GM23248 (cell line): ENCODE measurements around the gene ARFGAP2. TPM values are rescaled to one million over a fixed set of nuclear protein-coding genes. Genes with fewer than 3 reads are reported as not detected.
A peak's percentile ranks its signal among the peaks of the same experiment; 100 is the strongest.

ENCODE experiments used
- DNase-seq: peaks from one replicate; pipeline ENCODE4 v3.0.0-alpha.2; 2015
- H2AFZ ChIP-seq: fragments of 200-600 bp; sonication (generic); 2 replicates; pipeline ENCODE4 v1.6.1; 2016; ENCODE audit warnings: antibody characterized with exemption
- H3F3A ChIP-seq: fragments of 200-600 bp; sonication (generic); 2 replicates; pipeline ENCODE4 v1.6.1; 2016; ENCODE audit warnings: mild to moderate bottlenecking, antibody characterized with exemption, mixed run types; ENCODE audit not compliant: insufficient read depth
- H3K27ac ChIP-seq: fragments of 200-600 bp; sonication (generic); 2 replicates; pipeline ENCODE4 v1.5.1; 2016; ENCODE audit warnings: mild to moderate bottlenecking
- H3K27me3 ChIP-seq: fragments of 200-600 bp; sonication (generic); replicated peaks from 2 replicates; pipeline ENCODE4 v1.6.1; 2016; ENCODE audit warnings: mild to moderate bottlenecking; ENCODE audit not compliant: insufficient read depth
- H3K36me3 ChIP-seq: fragments of 200-600 bp; sonication (generic); 2 replicates; pipeline ENCODE4 v1.6.1; 2016; ENCODE audit warnings: low read depth, mild to moderate bottlenecking
- H3K4me1 ChIP-seq: fragments of 200-600 bp; sonication (generic); 2 replicates; pipeline ENCODE4 v1.6.1; 2016; ENCODE audit warnings: mild to moderate bottlenecking; ENCODE audit not compliant: insufficient read depth
- H3K4me2 ChIP-seq: fragments of 200-600 bp; sonication (generic); one replicate; pipeline ENCODE4 v1.6.1; 2016; ENCODE audit warnings: mild to moderate bottlenecking; ENCODE audit not compliant: unreplicated experiment
- H3K4me3 ChIP-seq: fragments of 200-600 bp; sonication (generic); 2 replicates; pipeline ENCODE4 v1.5.1; 2016; ENCODE audit warnings: mild to moderate bottlenecking
- H3K79me2 ChIP-seq: fragments of 200-600 bp; sonication (generic); 2 replicates; pipeline ENCODE4 v1.6.1; 2016; ENCODE audit warnings: mild to moderate bottlenecking; ENCODE audit not compliant: insufficient read depth
- H3K9ac ChIP-seq: fragments of 200-600 bp; sonication (generic); 2 replicates; pipeline ENCODE4 v1.6.1; 2016; ENCODE audit warnings: mild to moderate bottlenecking
- H3K9me2 ChIP-seq: fragments of 200-600 bp; sonication (generic); 2 replicates; pipeline ENCODE4 v1.6.1; 2016; ENCODE audit warnings: mixed run types, mild to moderate bottlenecking, moderate library complexity; ENCODE audit not compliant: insufficient read depth
- H3K9me3 ChIP-seq: fragments of 200-600 bp; sonication (generic); one replicate; pipeline ENCODE4 v1.6.1; 2017; ENCODE audit warnings: low read depth
- H4K20me1 ChIP-seq: fragments of 200-600 bp; sonication (generic); 2 replicates; pipeline ENCODE4 v1.6.0; 2016; ENCODE audit not compliant: insufficient read depth
- EZH2 ChIP-seq: fragments of 200-600 bp; sonication (generic); IDR thresholded peaks from 2 replicates; pipeline ENCODE4 v1.6.1; 2018; ENCODE audit warnings: antibody characterized with exemption, mild to moderate bottlenecking; ENCODE audit not compliant: insufficient read depth, poor library complexity, severe bottlenecking
- EZH2phosphoT487 ChIP-seq: fragments of 200-600 bp; sonication (generic); IDR thresholded peaks from 2 replicates; pipeline ENCODE4 v1.6.1; 2018; ENCODE audit warnings: antibody characterized with exemption, moderate library complexity, mild to moderate bottlenecking, low read depth; ENCODE audit not compliant: insufficient read depth
- WGBS, 2 experiments: methylation state at CpG; one replicate each; pipeline ENCODE4 v1.1.6; 2015 to 2017; ENCODE audit warnings: low lambda C conversion rate in 2 of 2, low coverage in 1 of 2; ENCODE audit errors: missing lambda C conversion rate in 2 of 2; 5-methylcytosine and 5-hydroxymethylcytosine counted together
- in situ Hi-C: fragments of 300-500 bp; cut with MboI; formaldehyde crosslinking; loops from 2 replicates; pipeline ENCODE4 v1.15.0; 2020
- polyA plus RNA-seq: library from polyadenylated mRNA; unstranded; fragments of >200 nt; fragmentation: Nextera tagmentation; extraction: Ambion mirVana; gene quantifications from 2 replicates; pipeline ENCODE4 v1.2.1, GENCODE V29; 2016
- total RNA-seq: library from RNA; depleted of rRNA; stranded (reverse); fragments of >200 nt; shearing (Covaris generic); gene quantifications from 2 replicates; pipeline ENCODE4 v1.2.3, GENCODE V29; 2014

ARFGAP2 gene
- total and polyA plus RNA-seq, 2 experiments from 2014 or later = 45.7 to 131 TPM

DNA sequence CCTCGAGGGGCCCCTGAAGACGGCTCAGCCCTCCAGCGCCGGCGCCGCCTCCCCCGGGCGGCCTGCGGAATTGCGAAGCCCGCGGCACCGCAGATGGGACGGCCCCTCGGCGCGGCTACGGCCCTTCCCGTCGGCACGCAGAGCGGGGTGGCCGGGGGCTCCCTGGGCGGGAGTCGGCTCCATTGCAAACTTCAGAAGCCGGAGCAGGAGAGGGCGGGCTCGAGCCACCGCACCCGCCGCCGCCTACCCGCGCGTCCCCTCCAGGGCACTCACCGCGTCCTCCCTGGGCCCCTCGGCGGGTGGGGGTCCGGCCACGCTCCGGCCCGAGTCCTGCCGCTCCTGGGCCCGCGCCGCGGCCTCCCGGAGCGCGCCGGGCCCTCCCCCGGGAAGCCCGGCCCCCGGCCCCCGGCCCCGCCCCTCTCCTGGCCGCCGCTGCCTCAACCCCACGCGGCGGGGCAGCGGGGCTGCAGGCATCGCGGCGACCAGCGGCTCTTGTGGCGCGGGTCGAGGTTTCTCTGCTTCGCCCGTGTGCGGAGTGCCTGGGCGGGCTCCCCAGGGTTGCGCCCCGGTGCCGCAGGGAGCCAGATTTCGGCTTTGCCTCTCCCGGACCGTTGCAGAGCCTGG lies 9.5 kb upstream of the ARFGAP2 start, which contains the start of gene PACSIN3:
PACSIN3 (minus strand) TSS at position 359 of the 624 bp plus-strand sequence. CDS start 3,707 bp downstream, outside the sequence.
- TF ChIP-seq EZH2phosphoT487 = no peak
- TF ChIP-seq EZH2 = no peak
- in situ Hi-C loops = no loop called here
- H3K9me2 ChIP-seq = no peaks in the 10 kb centered on the region
- H3F3A ChIP-seq = peaks cover 13% of the 10 kb centered on the region; the same call in 1 of the 2 replicates
- no peaks in the 10 kb centered on the region for H3K27me3 ChIP-seq
- H3K9me3 ChIP-seq = no peaks in the 10 kb centered on the region
- peak within 1 kb of the TSS; percentile 63 for H3K4me3 ChIP-seq
- WGBS, 2 experiments = 0 to 1% methylated on average over 27 to 42 of the region's 80 CpGs
- H2AFZ ChIP-seq = peak within 1 kb of the TSS; percentile 89
- peak within 1 kb of the TSS; percentile 63 for H3K9ac ChIP-seq
- H3K36me3 ChIP-seq = no peaks in the 10 kb centered on the region
- H3K4me2 ChIP-seq = peak within 1 kb of the TSS; percentile 67
- no peak within 1 kb of the TSS for H3K27ac ChIP-seq
- peaks cover 10% of the 10 kb centered on the region; the same call in 1 of the 2 replicates for H3K4me1 ChIP-seq
- H4K20me1 ChIP-seq = no peaks in the 10 kb centered on the region
- H3K79me2 ChIP-seq = no peaks in the 10 kb centered on the region
- peak; percentile 60 for DNase-seq

GRCh38 chr11:47185305-47186075 lies 8.8 kb upstream of the ARFGAP2 start:
- Histone ChIP-seq H3K4me3 (peak overlapping the region; percentile 63), H3K4me2 (peak overlapping the region; percentile 50), H3K27ac (no peak overlapping the region), H3K27me3 (no peaks in the 10 kb centered on the region), H3K4me1 (peaks cover 10% of the 10 kb centered on the region; the same call in 1 of the 2 replicates), H3K9ac (peak overlapping the region; percentile 63), H3K9me3 (no peaks in the 10 kb centered on the region), H2AFZ (peak overlapping the region; percentile 77), H3K79me2 (no peaks in the 10 kb centered on the region), H3F3A (peaks cover 13% of the 10 kb centered on the region; the same call in 1 of the 2 replicates), H4K20me1 (no peaks in the 10 kb centered on the region), H3K9me2 (no peaks in the 10 kb centered on the region), H3K36me3 (no peaks in the 10 kb centered on the region)
- in situ Hi-C loops = no loop called here
- WGBS, 2 experiments = 2 to 3% methylated on average over 29 to 50 of the region's 50 CpGs
- TF ChIP-seq EZH2 (no peak), EZH2phosphoT487 (no peak)
- DNase-seq = peak; percentile 57

- Histone ChIP-seq H3K9me2 (no peaks in the 10 kb centered on the region), H3K4me1 (peaks cover 10% of the 10 kb centered on the region; the same call in 1 of the 2 replicates), H3K4me2 (peak overlapping the region; percentile 50), H3K9me3 (no peaks in the 10 kb centered on the region), H3K27me3 (no peaks in the 10 kb centered on the region), H3K27ac (no peak overlapping the region), H3K36me3 (no peaks in the 10 kb centered on the region), H3F3A (peaks cover 13% of the 10 kb centered on the region; the same call in 1 of the 2 replicates), H3K9ac (peak overlapping the region; percentile 63; the same call in 1 of the 2 replicates), H2AFZ (peak overlapping the region; percentile 77; the same call in 1 of the 2 replicates), H3K79me2 (no peaks in the 10 kb centered on the region), H4K20me1 (no peaks in the 10 kb centered on the region), H3K4me3 (peak overlapping the region; percentile 63)
- no peak for DNase-seq
- 39 to 44% methylated on average over 9 to 13 of the region's 13 CpGs for WGBS, 2 experiments
- in situ Hi-C loops = no loop called here
- TF ChIP-seq EZH2 = no peak
- no peak for TF ChIP-seq EZH2phosphoT487
These were observed 8.1 kb upstream of the ARFGAP2 start for GRCh38 chr11:47184711-47185304.

DNA sequence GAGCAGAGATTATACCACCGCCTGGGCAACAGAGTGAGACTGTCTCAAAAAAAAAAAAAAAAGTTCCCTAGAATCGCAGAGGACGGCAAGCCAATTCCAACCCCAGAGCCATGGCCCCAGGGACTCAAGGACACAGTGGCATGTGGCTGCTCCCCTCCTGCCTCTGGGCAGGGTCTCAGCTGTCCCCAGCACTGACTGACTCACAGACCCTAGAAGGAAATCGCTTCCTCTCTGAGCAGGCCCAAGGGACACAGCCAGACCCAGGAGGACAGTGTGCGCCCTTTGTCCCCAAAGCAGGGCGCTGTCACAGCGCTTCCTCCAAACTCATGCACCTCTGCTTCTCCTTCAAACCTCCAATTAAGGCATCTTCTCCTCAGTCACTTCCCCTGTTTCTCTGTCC lies 7.3 kb upstream of the ARFGAP2 start:
- H3K4me3 ChIP-seq = no peak overlapping the region
- H3K27me3 ChIP-seq = no peaks in the 10 kb centered on the region
- no peaks in the 10 kb centered on the region for H3K9me2 ChIP-seq
- H3F3A ChIP-seq = peaks cover 6% of the 10 kb centered on the region; the same call in 1 of the 2 replicates
- H3K4me1 ChIP-seq = peaks cover 3% of the 10 kb centered on the region; the same call in 1 of the 2 replicates
- no peak for DNase-seq
- in situ Hi-C loops = no loop called here
- H3K9ac ChIP-seq = no peak overlapping the region
- H3K79me2 ChIP-seq = no peaks in the 10 kb centered on the region
- 87 to 98% methylated on average over 7 of the region's 7 CpGs for WGBS, 2 experiments
- no peaks in the 10 kb centered on the region for H3K9me3 ChIP-seq
- no peak overlapping the region for H3K27ac ChIP-seq
- no peaks in the 10 kb centered on the region for H4K20me1 ChIP-seq
- H3K4me2 ChIP-seq = no peak overlapping the region
- no peak overlapping the region for H2AFZ ChIP-seq
- no peaks in the 10 kb centered on the region for H3K36me3 ChIP-seq
- no peak for TF ChIP-seq EZH2phosphoT487
- no peak for TF ChIP-seq EZH2
